HG03135 (cell line): ENCODE measurements around the gene PHGDH.
A peak's percentile ranks its signal among the peaks of the same experiment; 100 is the strongest.
"Not testable (repeated sequence)": the region's sequence is repeated elsewhere in the genome, so short reads cannot be mapped to it uniquely, and the experiment has no call there.

Experiments used
- ATAC-seq: cut with Tn5 transposase; IDR thresholded peaks from one replicate; pipeline ENCODE4 v1.9.1; 2021; ENCODE audit warnings: mild to moderate bottlenecking, moderate library complexity; ENCODE audit not compliant: unreplicated experiment

PHGDH gene

DNA sequence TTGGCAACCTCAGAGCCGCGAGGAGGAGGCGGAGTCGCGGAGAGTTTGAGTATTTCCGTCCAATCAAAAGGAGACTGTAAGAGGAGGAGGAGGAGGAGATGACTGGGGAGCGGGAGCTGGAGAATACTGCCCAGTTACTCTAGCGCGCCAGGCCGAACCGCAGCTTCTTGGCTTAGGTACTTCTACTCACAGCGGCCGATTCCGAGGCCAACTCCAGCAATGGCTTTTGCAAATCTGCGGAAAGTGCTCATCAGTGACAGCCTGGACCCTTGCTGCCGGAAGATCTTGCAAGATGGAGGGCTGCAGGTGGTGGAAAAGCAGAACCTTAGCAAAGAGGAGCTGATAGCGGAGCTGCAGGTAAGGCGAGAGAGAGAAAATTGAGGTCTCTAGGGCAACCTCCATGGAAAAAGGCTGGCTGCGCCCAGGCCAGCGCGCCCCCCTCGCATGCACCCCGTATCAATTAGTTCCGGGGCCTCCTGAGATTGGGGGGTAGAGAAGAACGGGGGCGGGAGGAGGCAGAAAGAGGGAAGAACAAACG is at the start of gene PHGDH:
Gene PHGDH, plus strand, starts transcription at position 131 of the 538 bp plus-strand sequence. Its CDS starts 89 bp downstream, at position 220.
- peak; percentile 70 for ATAC-seq

DNA sequence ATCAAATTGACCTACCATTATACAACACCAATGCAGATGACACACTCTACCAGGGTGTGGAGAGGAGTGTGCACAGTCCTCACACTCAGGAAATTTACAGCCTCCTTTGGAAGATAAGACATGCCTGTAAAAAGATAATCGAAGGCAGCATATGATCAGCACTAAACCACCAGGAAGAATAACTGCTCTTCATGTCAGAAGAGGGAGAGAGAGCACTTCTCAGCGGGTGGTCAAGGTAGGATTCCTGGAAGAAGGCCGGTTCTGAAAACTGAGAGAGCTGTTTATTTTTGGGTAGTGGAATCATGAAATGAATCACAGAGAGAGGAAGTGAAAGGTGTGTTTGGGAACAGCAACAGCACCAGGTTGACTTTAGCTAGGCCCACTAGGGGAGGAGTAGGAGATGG is 49.7 kb upstream of the PHGDH start:
- peak; percentile 46 for ATAC-seq

DNA sequence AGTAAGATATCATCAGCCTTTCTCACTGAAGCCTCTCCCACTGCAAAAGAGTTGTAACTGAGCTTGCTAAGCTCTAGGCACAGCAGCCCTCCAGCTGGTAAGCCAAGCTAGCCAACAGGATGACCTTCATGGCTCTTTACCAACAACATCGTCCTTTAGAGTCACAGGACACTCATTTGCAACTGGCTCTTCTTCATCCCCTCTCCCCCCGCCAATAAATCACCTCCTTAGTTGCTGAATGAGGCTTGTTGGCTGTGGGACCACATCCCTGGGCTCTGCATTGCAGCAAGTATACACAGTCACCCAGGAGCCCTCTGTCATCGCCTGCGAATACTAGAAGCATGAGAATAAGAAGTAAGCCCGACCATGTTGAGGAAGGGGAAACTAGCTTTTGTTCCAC is 47.7 kb upstream of the PHGDH start:
- ATAC-seq, result no peak

DNA sequence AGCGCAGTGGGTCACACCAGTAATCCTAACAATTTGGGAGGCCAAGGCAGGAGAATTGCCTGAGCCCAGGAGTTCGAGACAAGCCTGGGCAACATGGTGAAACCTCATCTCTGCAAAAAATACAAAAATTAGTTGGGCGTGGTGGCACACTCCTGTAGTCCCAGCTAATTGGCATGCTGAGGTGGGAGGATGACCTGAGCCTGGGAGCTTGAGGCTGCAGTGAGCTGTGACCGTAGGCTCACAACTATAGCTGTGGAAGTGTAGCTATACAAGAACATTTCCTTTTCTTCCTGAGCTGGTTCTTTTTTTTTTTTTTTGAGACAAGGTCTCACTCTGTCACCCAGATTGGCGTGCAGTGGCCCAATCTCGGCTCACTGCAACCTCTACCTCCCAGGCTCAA is 44.6 kb upstream of the PHGDH start:
- ATAC-seq, result no peak

DNA sequence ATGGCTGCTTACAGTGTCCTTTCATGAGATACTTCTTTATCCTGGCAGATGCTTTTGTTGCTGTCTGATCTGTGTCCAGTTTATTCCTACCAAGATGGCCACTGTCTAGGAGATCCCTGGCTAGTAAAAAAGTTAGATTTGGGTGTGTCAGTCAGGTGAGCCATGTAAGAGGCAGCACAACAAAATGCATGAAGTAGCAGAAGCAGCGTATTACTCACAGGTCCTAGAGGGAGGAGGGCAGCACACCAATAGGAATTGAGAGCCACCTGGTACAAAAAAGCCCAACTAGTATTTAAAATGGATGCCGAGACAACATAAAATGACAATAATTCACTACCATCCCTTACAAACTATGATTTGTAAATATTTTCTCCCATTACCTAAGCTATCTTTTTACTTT is 40.8 kb upstream of the PHGDH start:
- no peak for ATAC-seq

DNA sequence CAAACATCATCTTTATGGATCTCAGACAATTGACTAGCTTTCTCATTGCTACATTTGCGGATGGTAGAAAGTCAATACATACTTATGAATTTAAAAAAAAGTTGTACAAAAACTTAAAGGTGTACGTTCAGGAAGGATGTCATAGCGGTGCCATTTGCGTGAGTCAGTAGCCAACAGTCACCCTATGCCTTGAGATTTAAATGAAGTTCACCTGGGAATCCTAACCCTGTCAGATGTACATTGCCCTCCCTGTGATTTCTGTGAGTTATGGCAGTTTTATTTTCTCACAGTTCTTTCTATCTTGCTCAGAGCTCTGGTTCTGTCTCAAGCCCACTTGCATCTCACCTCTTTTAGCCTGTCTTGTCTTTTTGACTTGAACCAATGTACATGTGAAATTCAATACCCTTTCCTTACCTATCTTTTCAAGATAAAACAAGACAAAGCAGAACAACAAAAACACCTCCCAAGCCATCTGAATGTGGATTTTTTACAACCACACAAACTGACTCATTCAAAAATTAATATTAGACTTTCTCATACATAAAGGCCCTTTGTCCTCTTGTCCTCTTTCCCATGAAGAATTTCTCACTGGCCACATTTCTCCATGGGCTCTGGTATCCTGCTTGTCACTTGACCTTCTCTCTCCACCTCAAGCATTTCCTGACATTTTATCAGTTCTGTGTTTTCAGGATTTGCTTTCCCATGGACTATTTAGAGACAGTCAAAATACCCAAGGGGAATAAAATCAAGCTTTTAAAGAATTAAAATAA is 38.4 kb upstream of the PHGDH start:
- no peak for ATAC-seq

DNA sequence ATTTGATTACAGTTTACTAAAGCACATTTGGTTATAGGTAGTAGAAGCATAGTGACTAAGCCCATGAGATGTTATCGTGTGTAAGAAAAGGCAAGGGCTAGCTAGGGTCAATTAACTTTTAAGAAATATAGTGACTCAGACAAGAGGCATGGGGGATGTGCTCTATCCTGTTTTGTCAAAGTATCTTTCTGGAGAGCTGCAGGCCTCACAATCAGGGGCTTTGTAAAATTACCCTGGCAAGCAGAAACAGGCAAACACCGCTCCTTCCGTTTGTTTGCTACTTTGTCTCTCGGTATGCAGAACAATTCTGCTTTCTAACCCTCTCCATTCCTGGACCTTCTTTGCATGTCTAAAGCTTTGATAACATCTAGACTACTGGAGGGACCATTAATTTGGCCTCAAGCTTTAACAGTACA is 37.6 kb upstream of the PHGDH start:
- no peak for ATAC-seq

DNA sequence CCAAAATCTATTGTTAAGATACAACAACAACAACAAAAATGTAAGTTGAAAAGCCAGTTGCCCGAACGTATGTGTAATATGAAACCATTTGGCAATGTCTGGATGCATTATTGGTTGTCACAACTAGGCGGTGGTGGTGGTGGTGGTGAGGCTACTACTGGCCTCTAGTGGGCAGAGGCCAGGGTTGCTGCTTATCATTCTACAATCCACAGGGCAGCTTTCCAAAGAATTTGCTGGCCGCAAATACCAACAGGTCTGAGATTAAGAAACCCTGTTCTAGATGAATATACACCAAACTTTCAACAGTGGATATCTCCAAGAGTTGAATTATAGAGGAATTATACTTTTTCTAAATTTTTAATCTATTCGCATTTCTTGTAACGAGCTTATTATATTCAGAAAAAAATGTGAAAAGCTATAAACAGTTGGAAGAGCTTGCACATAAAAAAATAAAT is 36.9 kb upstream of the PHGDH start:
- peak; percentile 75 for ATAC-seq

DNA sequence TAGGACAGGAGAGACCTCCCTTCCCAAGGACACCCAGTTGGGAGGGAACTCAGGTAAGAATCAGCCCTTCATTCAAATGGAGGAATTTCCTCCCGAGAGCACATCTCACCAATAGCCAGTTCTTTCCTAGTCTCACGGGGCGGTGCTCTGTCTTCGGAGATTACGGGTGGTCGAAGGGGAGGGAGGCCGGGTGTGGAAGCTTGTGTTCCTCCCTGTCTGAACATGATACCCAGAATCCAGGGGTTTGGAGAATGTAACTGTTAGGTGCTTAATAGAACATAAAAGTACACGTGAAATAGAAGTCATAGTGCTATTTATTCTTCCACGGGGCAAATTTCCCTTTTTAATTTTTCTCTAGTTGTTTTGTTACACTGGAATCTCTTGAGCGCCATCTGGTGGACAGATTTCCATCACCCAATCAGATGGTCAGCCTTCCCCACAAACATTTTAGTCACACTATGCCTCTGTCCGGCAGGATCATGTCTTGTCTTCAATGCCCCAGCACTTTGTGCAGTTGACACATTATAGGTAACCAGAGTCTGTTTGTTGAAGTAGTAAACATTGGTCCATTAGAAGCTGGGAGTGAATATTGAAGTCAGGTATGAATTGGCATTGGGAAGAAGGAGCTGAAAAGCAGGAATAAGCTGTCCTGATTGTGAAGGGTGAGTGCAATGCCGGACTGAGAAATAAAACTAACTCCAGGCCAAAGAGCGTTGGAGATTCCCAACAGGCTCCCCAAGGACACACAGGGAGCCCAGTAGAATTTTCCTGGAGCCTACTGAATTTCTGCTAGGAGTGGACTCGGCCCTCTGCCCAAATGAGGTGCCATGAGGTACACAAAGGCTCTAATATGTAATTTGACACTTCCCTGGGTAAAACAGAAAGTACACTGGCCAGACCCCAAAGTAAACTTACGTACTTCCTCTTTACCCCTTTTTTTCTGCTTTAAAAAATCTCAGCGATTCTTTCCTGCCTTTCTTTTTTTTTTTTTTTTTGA is 36.1 kb upstream of the PHGDH start:
- ATAC-seq, result no peak

DNA sequence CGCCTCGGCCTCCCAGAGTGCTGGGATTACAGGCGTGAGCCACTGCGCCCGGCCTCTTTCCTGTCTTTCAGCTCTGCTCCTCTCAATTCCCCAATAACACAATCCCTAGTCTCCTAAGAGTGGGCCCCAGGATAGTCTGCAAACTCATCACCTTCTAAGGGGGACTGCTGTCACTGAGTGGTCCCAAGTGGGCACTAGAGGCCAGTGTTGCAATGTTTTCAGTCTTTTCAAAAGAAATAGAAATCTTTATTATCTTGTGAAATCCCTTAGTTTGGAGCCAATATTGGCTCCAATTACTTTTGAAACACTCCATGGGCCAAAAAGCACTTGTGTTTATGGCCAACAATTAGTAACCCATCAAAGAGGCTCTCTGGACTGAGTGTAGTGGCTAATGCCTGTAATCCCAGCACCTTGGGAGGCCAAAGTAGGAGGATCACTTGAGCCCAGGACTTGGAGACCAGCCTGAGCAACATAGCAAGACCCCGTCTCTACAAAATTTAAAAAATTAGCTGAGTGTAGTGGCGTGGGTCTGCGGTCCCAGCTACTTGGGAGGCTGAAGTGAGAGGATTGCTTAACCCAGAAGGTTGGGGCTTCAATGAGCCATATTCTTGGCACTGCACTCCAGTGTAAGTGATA is 35.0 kb upstream of the PHGDH start:
- ATAC-seq, result no peak

DNA sequence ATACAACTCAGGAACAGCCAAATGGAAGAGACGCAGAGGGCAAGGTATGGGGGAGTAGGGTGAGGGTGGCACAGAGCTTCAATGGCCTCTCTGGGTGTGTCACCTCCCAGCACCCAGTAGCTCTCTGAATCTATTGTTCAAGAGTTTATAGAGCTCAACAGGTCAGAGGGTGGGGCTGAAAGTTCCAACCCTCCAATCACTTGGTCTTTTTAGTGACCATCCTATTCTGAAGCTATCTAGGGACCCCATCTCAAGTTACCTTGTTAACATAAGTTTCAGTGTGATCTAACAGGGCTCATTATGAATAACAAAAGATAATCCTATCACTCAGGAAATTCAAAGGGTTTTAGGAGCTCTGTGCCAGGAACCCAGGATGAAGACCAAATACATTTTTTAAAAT is 32.5 kb upstream of the PHGDH start:
- no peak for ATAC-seq

DNA sequence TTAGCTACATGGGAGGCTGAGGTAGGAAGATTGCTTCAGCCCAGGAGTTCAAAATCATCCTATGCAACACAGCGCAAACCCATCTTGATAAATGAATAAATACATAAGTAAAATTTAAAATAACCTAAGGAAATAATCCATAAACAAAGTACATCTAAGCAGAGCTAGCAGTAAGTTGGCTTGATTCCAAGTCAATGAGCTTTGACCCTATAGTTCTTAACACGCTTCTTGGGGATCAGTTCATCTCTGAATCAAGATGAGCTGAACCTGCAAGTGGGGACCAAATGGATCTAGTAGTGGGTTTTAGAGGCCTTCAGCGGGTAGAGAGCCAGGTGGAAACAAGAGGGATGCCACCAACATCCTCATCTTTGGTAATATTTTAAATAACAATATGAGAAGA is 31.5 kb upstream of the PHGDH start:
- no peak for ATAC-seq

DNA sequence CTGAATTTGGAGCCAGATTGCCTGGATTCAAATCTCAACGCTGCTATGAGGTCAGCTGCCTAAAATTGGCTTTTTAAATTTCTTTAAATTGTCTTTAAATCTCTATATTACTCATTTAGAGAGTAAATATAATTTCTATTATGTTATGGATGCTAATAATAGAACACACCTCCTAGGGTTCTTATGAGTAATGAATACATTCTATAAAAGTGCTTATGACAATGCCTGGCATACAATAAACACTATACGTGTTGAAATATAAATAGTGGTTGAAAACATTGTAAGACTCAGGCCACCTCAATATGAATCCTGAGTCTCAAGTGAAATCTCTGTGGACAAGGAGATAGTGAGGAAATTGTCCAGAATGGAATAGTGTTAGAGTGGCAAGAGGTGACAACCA is 31.0 kb upstream of the PHGDH start:
- no peak for ATAC-seq

DNA sequence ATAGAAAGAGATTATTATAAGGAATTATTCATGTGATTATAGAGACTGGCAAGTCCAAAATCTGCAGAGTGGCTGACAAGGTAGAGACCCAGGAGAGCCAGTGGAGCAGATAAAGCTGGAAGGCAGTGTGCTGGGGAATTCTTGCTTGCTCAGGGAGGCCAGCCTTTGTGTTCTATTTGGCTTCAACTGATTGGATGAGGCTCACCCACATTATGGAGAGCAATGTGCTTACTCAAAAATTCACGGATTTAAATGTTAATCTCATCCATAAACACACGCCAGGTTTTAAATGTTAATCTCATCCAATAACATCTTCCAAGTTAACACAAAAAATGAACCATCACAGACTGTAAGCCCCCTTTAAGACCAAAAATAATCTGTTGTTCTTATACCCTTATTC is 30.2 kb upstream of the PHGDH start:
- no peak for ATAC-seq

DNA sequence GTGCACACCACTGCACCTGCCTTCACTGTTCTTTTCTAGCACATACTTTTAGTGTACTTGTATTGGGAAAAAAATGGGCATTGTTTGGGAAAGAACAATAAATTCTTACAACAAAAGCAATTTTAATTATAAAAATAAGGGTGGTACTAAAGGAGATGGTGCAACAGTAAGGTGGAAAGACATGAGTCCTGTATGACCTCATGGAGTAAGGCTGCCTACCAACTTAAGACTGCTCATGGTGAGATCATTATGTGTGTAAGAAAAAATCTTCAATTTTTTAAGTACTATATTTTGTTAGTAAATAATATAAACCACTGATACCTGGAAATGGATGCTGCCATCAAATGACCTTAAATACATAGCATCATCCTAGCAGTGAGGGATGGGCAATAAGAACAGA is 29.6 kb upstream of the PHGDH start:
- ATAC-seq, result no peak

DNA sequence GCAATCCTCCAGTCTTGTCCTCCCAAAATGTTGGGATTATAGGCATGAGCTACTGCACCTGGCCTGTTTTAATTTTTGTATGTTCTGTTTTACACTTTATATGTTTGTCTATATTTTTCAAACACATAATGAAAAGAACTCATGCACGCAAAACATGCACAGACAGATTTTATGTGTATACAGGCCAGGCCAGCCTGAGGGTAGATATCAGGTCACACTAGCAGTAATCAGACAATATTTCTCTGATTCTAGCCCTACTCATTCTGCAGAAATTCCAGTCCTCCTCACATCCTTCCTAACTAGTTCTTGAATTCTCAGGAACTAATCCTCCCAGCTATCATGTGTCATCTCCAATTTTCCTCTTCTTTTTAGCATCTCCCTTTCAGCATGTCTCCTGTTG is 27.8 kb upstream of the PHGDH start:
- no peak for ATAC-seq

DNA sequence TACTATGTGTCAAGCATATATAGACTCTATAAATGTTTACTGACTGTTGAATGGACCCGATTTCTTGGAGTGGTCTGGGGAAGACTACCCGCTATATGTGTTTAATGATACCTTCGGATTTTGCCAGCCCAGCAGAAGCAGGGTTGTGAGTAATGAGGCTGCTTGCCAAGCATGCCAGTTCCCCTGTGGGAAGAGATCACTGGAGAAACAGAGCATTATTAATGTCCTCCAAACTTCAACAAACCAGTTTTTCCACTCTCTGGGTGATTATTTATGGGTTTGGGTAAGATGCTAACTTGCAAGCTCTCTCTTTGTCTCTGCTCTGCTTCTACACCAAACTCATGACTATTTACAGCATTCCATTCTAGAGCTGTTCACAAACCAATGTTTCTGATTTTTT is 25.1 kb upstream of the PHGDH start:
- no peak for ATAC-seq

DNA sequence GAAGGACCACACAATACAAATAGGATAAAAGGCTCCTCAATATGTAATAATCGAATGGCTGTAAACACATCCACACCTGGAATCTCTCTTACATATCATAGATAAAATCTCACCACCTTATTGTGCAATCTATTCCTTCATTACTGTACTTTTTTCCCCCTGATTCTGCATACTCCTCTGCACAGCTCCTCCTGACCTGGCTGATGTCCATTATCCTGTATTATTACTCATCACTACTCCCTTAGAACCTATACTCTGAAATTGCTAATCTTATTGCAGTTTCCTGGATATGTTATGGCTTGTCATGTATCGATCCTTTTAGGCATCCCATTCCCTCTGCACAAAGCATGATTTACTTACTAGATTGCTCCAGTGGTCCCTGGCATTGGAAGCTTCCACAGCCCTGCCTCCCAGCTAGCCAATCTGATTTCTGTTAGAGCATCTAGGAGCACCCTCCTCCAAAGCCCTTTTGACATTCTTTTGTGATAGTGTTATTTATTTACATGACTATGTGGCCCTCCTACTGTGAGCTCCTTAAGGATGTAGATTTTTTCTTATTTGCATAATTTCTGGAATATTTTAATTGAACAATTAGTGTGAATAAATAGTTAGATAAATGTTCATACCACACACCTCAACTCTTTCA is 24.2 kb upstream of the PHGDH start:
- no peak for ATAC-seq

DNA sequence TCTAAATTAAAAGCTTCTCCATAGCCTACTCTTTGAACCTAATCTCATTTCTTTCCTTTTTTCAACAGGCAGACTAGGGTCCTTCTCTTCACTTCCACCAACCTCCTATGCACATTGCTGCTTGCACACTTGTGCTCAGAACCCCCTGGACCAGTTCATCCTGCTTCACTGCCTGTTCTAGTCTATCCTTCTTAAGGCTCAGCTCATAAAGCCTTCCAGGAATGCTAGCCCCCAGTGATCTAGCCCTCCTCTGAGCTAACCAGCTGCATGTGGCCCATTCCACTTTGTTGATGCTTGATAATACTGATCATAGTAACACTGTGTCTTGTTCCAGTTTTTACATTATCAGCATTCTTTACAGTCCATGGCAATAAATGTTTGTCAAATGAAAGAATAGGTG is 22.9 kb upstream of the PHGDH start:
- no peak for ATAC-seq

DNA sequence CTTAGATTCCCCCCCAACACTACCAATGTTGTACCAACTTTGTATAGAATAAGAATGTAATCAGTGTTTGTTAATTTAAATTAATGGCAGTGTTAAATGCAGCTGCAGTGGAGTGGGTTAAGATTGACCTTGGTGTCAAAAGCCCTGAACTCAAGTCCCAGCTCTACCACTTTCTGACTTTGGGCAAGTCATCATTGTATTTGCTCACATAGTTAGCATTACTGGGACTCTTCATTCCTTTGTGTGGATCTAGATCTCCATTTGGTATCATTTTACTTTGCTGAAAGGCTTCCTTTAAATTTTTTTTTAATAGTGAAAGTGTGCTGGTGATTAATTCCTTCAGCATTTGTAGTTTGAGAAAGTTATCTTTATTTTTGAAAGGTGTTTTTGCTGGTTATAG is 22.2 kb upstream of the PHGDH start:
- no peak for ATAC-seq

DNA sequence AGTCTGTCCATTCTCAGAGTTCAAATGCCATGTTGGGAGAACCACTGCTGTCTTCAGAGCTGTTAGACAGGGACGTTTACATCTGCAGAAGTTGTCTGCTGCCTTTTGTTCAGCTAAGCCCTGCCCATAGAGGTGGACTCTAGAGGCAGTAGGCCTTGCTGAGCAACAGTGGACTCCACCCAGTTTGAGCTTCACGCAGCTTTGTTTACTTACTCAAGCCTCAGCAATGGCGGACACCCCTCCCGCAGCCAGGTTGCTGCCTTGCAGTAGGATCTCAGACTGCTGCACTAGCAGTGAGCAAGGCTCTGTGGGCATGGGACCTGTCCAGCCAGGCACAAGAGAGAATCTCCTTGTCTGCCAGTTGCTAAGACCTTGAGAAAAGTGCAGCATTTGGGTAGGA is 14.9 kb upstream of the PHGDH start:
- ATAC-seq, result not testable (repeated sequence)
